NCI-H1105 (cell line): ENCODE measurements around the gene ADGRD1.
"Not testable (repeated sequence)": the region's sequence is repeated elsewhere in the genome, so short reads cannot be mapped to it uniquely, and the experiment has no call there.

ENCODE experiments used
- DNase-seq: peaks from one replicate; lab custom pipeline; 2025; lab: John Stamatoyannopoulos, UW

Gene ADGRD1

GRCh38 chr12:130937546-130937945 lies 16.2 kb upstream of the ADGRD1 start:
- not testable (repeated sequence) for DNase-seq

GRCh38 chr12:130938186-130938585 lies 15.5 kb upstream of the ADGRD1 start:
- DNase-seq = no peak

GRCh38 chr12:130944878-130945277 lies 8.8 kb upstream of the ADGRD1 start:
- no peak for DNase-seq

GRCh38 chr12:130945786-130946492 lies 7.8 kb upstream of the ADGRD1 start:
- DNase-seq = no peak

- no peak for DNase-seq
Measured at GRCh38 chr12:130947028-130947613, 6.6 kb upstream of the ADGRD1 start.

GRCh38 chr12:130948136-130948535 lies 5.6 kb upstream of the ADGRD1 start:
- no peak for DNase-seq

- no peak for DNase-seq
Measured at GRCh38 chr12:130948751-130949150, 5.0 kb upstream of the ADGRD1 start.

GRCh38 chr12:130949806-130950205 lies 3.9 kb upstream of the ADGRD1 start:
- DNase-seq = no peak

- DNase-seq = no peak
Measured at GRCh38 chr12:130951636-130952035, 2.1 kb upstream of the ADGRD1 start.

- no peak for DNase-seq
Measured at GRCh38 chr12:130952171-130952954, 1.3 kb upstream of the ADGRD1 start.

GRCh38 chr12:130954544-130954831 lies 781 bp downstream of the ADGRD1 start:
- no peak for DNase-seq

- DNase-seq = no peak
Measured at GRCh38 chr12:130955238-130955816, 1.6 kb downstream of the ADGRD1 start.

- DNase-seq = no peak
Measured at GRCh38 chr12:130956009-130956408, 2.3 kb downstream of the ADGRD1 start.

- DNase-seq = no peak
Measured at GRCh38 chr12:130956456-130957303, 3.0 kb downstream of the ADGRD1 start.

GRCh38 chr12:130957304-130957621 lies 3.6 kb downstream of the ADGRD1 start:
- DNase-seq = no peak

GRCh38 chr12:130958557-130959140 lies 4.9 kb downstream of the ADGRD1 start:
- no peak for DNase-seq

- DNase-seq = no peak
Measured at GRCh38 chr12:130959632-130960031, 5.9 kb downstream of the ADGRD1 start.

GRCh38 chr12:130960058-130960457 lies 6.4 kb downstream of the ADGRD1 start:
- DNase-seq = no peak

GRCh38 chr12:130960787-130961186 lies 7.1 kb downstream of the ADGRD1 start:
- no peak for DNase-seq

- no peak for DNase-seq
Measured at GRCh38 chr12:130961921-130962451, 8.3 kb downstream of the ADGRD1 start.

- peak; percentile 7 for DNase-seq
Measured at GRCh38 chr12:130965214-130965613, 11.5 kb downstream of the ADGRD1 start.

GRCh38 chr12:130965668-130966067 lies 12.0 kb downstream of the ADGRD1 start:
- DNase-seq = no peak
